Measurements from ENCODE around the gene MPO. TPM values are rescaled to one million over a fixed set of nuclear protein-coding genes. Genes with fewer than 3 reads are reported as not detected.

Gene MPO
- total and polyA plus RNA-seq, 9 of the 15 experiments (the other 6 are each of a cell fraction or from before 2014, with no cell fraction given), result 0.04 to 0.47 (median 0.39) TPM; not detected in 6

GRCh38 chr17:58294034-58294433 lies 13.3 kb upstream of the MPO start:
- BruUV-seq (replicated peaks), result no TSS peak
- H3K9me3 ChIP-seq (replicated peaks; ENCODE audit: control insufficient read depth, insufficient read depth, low read depth, low read length), result no peaks in the 10 kb centered on the region
- no peaks in the 10 kb centered on the region for H4K20me1 ChIP-seq (replicated peaks; ENCODE audit: control insufficient read depth, insufficient read depth, low read length)
- DNase-seq (ENCODE audit: extremely low read depth in 1 of 4, low spot score in 3 of 4) (no peak), FAIRE-seq (no peak), ATAC-seq (no peak)
- intact Hi-C loops (cut with micrococcal nuclease), result no loop called here
- H3K27ac ChIP-seq (ENCODE audit: extremely low read depth, low read depth, low read length), result no peak overlapping the region
- in situ Hi-C loops (cut with MboI), result loop anchor here (25.0 kb wide), 1 partner anchor 718 kb away; no protein-coding TSS in a partner anchor
- no peak overlapping the region for H3K4me3 ChIP-seq
- no peaks in the 10 kb centered on the region for H3K79me2 ChIP-seq (ENCODE audit: control insufficient read depth, insufficient read depth, low read length)
- H3K4me2 ChIP-seq (ENCODE audit: insufficient read depth, low read length), result no peak overlapping the region
- WGBS (ENCODE audit: insufficient coverage, low coverage, missing lambda C conversion rate), result no CpG with 5 or more reads among the region's 1 CpG
- ChIA-PET POLR2A (no interaction called here), CTCF (ENCODE audit: low intra/inter-chr PET ratio) (no interaction called here)
- H3K9ac ChIP-seq (ENCODE audit: insufficient read depth in 1 of 2, low read depth in 2 of 2, low read length in 2 of 2), result no peak overlapping the region
- H3K36me3 ChIP-seq (ENCODE audit: control insufficient read depth, insufficient read depth, low read length), result no peaks in the 10 kb centered on the region
- no peak overlapping the region for H2AFZ ChIP-seq (ENCODE audit: low read depth, low read length)
- H3K9me1 ChIP-seq (ENCODE audit: control insufficient read depth, insufficient read depth, low read length), result no peaks in the 10 kb centered on the region
- H3K4me1 ChIP-seq (replicated peaks in 1 of 2; ENCODE audit: control insufficient read depth in 2 of 2, insufficient read depth in 2 of 2, low read length in 2 of 2), result peaks cover 5 to 18% of the 10 kb centered on the region in 2 experiments; a peak in 3 of 5 replicates
- no peaks in the 10 kb centered on the region for H3K27me3 ChIP-seq (ENCODE audit: control insufficient read depth in 2 of 2, insufficient read depth in 2 of 2, low read length in 2 of 2)
- TF ChIP-seq U2AF1 (optimal IDR thresholded peaks at IDR 0.05; ENCODE audit: low read depth, low read length) (no peak), ZNF318 (IDR thresholded peaks at IDR 0.05; ENCODE audit: borderline replicate concordance in 1 of 2, low read depth in 1 of 2) (no peak), MECOM (CRISPR knock-in tag; IDR thresholded peaks at IDR 0.05) (no peak), SRSF3 (IDR thresholded peaks at IDR 0.05; ENCODE audit: insufficient read depth, low read length) (no peak)
